A673 (cell line): Measurements from ENCODE around the gene ITGB3.
"Not testable (repeated sequence)": the region's sequence is repeated elsewhere in the genome, so short reads cannot be mapped to it uniquely, and the experiment has no call there.

ENCODE experiments used
- EZH2 ChIP-seq: fragments of 200-600 bp; sonication (generic); IDR thresholded peaks from 2 replicates; pipeline ENCODE4 v1.6.1; 2017; ENCODE audit warnings: borderline replicate concordance, low read depth, mild to moderate bottlenecking, mixed read lengths, antibody characterized with exemption, low read length; ENCODE audit not compliant: poor library complexity, severe bottlenecking
- TF ChIP-seq, protein P1 (sequence below): fragments of 300-800, 200-600 bp; sonication (generic); conservative IDR thresholded peaks from 2 replicates; pipeline ENCODE4 v1.5.1; 2017; ENCODE audit warnings: low read depth, mild to moderate bottlenecking, antibody characterized with exemption, low read length, moderate library complexity, mixed read lengths

DNA sequence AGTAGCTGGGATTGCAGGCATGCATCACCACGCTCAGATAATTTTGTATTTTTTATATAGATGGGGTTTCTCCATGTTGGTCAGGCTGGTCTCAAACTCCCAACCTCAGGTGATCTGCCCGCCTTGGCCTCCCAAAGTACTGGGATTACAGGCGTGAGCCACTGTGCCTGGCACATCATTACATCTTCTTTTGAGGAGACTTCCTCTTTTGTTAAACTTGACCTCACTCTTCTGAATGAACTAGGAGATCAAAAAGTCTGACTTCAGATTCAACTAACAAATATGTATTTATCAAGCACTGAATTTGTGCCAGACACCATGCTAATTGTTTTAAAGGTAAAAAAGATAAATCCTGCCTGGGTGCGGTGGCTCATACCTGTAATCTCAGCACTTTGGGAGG lies 36.8 kb upstream of the ITGB3 start:
- TF ChIP-seq, protein P1, sequence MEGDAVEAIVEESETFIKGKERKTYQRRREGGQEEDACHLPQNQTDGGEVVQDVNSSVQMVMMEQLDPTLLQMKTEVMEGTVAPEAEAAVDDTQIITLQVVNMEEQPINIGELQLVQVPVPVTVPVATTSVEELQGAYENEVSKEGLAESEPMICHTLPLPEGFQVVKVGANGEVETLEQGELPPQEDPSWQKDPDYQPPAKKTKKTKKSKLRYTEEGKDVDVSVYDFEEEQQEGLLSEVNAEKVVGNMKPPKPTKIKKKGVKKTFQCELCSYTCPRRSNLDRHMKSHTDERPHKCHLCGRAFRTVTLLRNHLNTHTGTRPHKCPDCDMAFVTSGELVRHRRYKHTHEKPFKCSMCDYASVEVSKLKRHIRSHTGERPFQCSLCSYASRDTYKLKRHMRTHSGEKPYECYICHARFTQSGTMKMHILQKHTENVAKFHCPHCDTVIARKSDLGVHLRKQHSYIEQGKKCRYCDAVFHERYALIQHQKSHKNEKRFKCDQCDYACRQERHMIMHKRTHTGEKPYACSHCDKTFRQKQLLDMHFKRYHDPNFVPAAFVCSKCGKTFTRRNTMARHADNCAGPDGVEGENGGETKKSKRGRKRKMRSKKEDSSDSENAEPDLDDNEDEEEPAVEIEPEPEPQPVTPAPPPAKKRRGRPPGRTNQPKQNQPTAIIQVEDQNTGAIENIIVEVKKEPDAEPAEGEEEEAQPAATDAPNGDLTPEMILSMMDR, result not testable (repeated sequence)
- not testable (repeated sequence) for TF ChIP-seq EZH2
